Esophagus muscularis mucosa (tissue), 4 donors: ENCODE results near the gene DENND2A. TPM values are rescaled to one million over a fixed set of nuclear protein-coding genes. Genes with fewer than 3 reads are reported as not detected.
"Not testable (repeated sequence)": the region's sequence is repeated elsewhere in the genome, so short reads cannot be mapped to it uniquely, and the experiment has no call there.

Experiments used
- DNase-seq: peaks from one replicate; pipeline ENCODE4 v3.0.0-alpha.2; 2017; ENCODE audit errors: extremely low spot score
- H3K27ac ChIP-seq, 4 donors: fragments of 200-600 bp; sonication (generic); replicated peaks in 1 of 4; 1 replicate in 3 of 4; 2 replicates in 1 of 4; pipeline ENCODE4 v1.5.1; 2016 to 2019; ENCODE audit warnings: mild to moderate bottlenecking in 1 of 4
- H3K27me3 ChIP-seq, 4 donors: fragments of 200-600 bp; sonication (generic); one replicate each; pipeline versions ENCODE4 v1.5.1 to v1.6.0; 2016 to 2019
- H3K36me3 ChIP-seq, 4 donors: fragments of 200-600 bp; sonication (generic); one replicate each; pipeline ENCODE4 v1.5.1; 2016 to 2019
- H3K4me1 ChIP-seq, 4 donors: fragments of 200-600 bp; sonication (generic); one replicate each; pipeline ENCODE4 v1.5.1; 2016 to 2019
- H3K4me3 ChIP-seq, 4 donors: fragments of 200-600 bp; sonication (generic); 1 replicate in 2 of 4; 2 replicates in 2 of 4; pipeline ENCODE4 v1.5.1; 2016 to 2019; ENCODE audit warnings: mild to moderate bottlenecking in 4 of 4, moderate library complexity in 1 of 4
- H3K9me3 ChIP-seq, 4 donors: fragments of 200-600 bp; sonication (generic); 1 replicate in 3 of 4; 2 replicates in 1 of 4; pipeline ENCODE4 v1.5.1; 2016 to 2019
- CTCF ChIP-seq, 3 experiments: fragments of 200-600 bp in 2 of 3; fragments of 450-650 bp in 1 of 3; sonication (generic) in 2 of 3; IDR thresholded peaks; one replicate each; pipeline ENCODE4 v1.5.1; 2017 to 2019; ENCODE audit warnings: antibody characterized with exemption in 3 of 3, mild to moderate bottlenecking in 2 of 3, moderate library complexity in 1 of 3
- EP300 ChIP-seq: sonication (generic); formaldehyde crosslinking; IDR thresholded peaks from one replicate; pipeline ENCODE4 v1.6.1; 2017; ENCODE audit warnings: antibody characterized with exemption
- POLR2A ChIP-seq: fragments of 450-650 bp; IDR thresholded peaks from one replicate; pipeline ENCODE4 v1.6.1; 2017; ENCODE audit warnings: antibody characterized with exemption, moderate library complexity, mild to moderate bottlenecking, low read depth
- POLR2AphosphoS5 ChIP-seq, 2 donors: sonication (generic); formaldehyde crosslinking; IDR thresholded peaks; one replicate each; pipeline ENCODE4 v1.6.1; 2017; ENCODE audit warnings: antibody characterized with exemption in 2 of 2
- WGBS: methylation state at CpG from one replicate; pipeline ENCODE4 v1.1.5; 2018; 5-methylcytosine and 5-hydroxymethylcytosine counted together
- intact Hi-C: fragments of 100-400 bp; cut with DNase I; formaldehyde crosslinking; loops from one replicate; pipeline ENCODE4 v1.15.1; 2023
- total RNA-seq, 4 donors: library from RNA; depleted of rRNA; stranded (reverse); fragments of >200 nt; gene quantifications; one replicate each; pipeline versions ENCODE4 v1.1.0 to v1.2.1, GENCODE V29; 2016

Gene DENND2A
- total RNA-seq, 4 donors from 2014 or later: 46.4 to 77.2 (median 59.2) TPM

- no peaks in the 10 kb centered on the region for H3K9me3 ChIP-seq
- TF ChIP-seq POLR2A (no peak), EP300 (no peak), CTCF (IDR thresholded peaks at IDR 0.05) (no peak), POLR2AphosphoS5 (IDR thresholded peaks at IDR 0.05) (no peak)
- peak overlapping the region in 2 of 4 donors; percentile 75 to 77 for H3K4me3 ChIP-seq
- peaks cover 28 to 48% (median 40%) of the 10 kb centered on the region in 4 donors for H3K4me1 ChIP-seq
- intact Hi-C loops: loop anchor here (10.0 kb wide), 1 partner anchor 277 kb away; the partner anchor contains the start of gene SLC37A3
- H3K27me3 ChIP-seq: no peaks in the 10 kb centered on the region
- WGBS: 72% methylated on average over 7 of the region's 15 CpGs
- peaks cover 0 to 9% (median 1%) of the 10 kb centered on the region in 4 donors for H3K36me3 ChIP-seq
- H3K27ac ChIP-seq: peak overlapping the region in 3 of 4 donors; percentile 84 to 91 (median 90)
- no peak for DNase-seq
These were observed 31.4 kb upstream of the DENND2A start for GRCh38 chr7:140671966-140672365.

- Histone ChIP-seq H3K36me3 (no peaks in the 10 kb centered on the region), H3K27me3 (no peaks in the 10 kb centered on the region), H3K4me3 (no peak overlapping the region), H3K27ac (no peak overlapping the region), H3K9me3 (no peaks in the 10 kb centered on the region), H3K4me1 (peaks cover 23 to 35% (median 31%) of the 10 kb centered on the region in 4 donors)
- DNase-seq: no peak
- intact Hi-C loops: loop anchor here (10.0 kb wide), 1 partner anchor 276 kb away; the partner anchor contains the start of gene SLC37A3
- TF ChIP-seq CTCF (IDR thresholded peaks at IDR 0.05): no peak
- TF ChIP-seq POLR2A: no peak
- TF ChIP-seq EP300: no peak
- no peak for TF ChIP-seq POLR2AphosphoS5 (IDR thresholded peaks at IDR 0.05)
- WGBS: 85% methylated on average over 3 of the region's 4 CpGs
These were observed 29.8 kb upstream of the DENND2A start for GRCh38 chr7:140670343-140670935.

GRCh38 chr7:140669862-140670261 is 29.2 kb upstream of the DENND2A start:
- 93% methylated on average over 8 of the region's 10 CpGs for WGBS
- H3K4me1 ChIP-seq: peaks cover 18 to 29% (median 26%) of the 10 kb centered on the region in 4 donors
- intact Hi-C loops: loop anchor here (10.0 kb wide), 1 partner anchor 275 kb away; the partner anchor contains the start of gene SLC37A3
- not testable (repeated sequence) for H3K27ac ChIP-seq, H3K27me3 ChIP-seq, DNase-seq, H3K36me3 ChIP-seq, H3K9me3 ChIP-seq, H3K4me3 ChIP-seq

- intact Hi-C loops: no loop called here
- WGBS: 92% methylated on average over 3 of the region's 3 CpGs
- Histone ChIP-seq H3K9me3 (no peaks in the 10 kb centered on the region), H3K27ac (no peak overlapping the region), H3K4me3 (no peak overlapping the region), H3K36me3 (no peaks in the 10 kb centered on the region), H3K27me3 (no peaks in the 10 kb centered on the region), H3K4me1 (peaks cover 13 to 24% (median 20%) of the 10 kb centered on the region in 4 donors)
- DNase-seq: no peak
- TF ChIP-seq POLR2A (no peak), EP300 (no peak), POLR2AphosphoS5 (IDR thresholded peaks at IDR 0.05) (no peak), CTCF (IDR thresholded peaks at IDR 0.05) (no peak)
These were observed 28.7 kb upstream of the DENND2A start for GRCh38 chr7:140669352-140669751.

GRCh38 chr7:140668641-140669040 is 28.0 kb upstream of the DENND2A start:
- H3K27me3 ChIP-seq: no peaks in the 10 kb centered on the region
- intact Hi-C loops: no loop called here
- 92% methylated on average over 1 of the region's 1 CpG for WGBS
- H3K4me3 ChIP-seq: no peak overlapping the region
- TF ChIP-seq EP300 (no peak), POLR2AphosphoS5 (IDR thresholded peaks at IDR 0.05) (no peak), CTCF (IDR thresholded peaks at IDR 0.05) (no peak), POLR2A (no peak)
- H3K9me3 ChIP-seq: no peaks in the 10 kb centered on the region
- DNase-seq: no peak
- no peak overlapping the region for H3K27ac ChIP-seq
- H3K4me1 ChIP-seq: peaks cover 5 to 17% (median 13%) of the 10 kb centered on the region in 4 donors
- H3K36me3 ChIP-seq: no peaks in the 10 kb centered on the region
